Measurements from ENCODE around the gene SHFL. TPM values are rescaled to one million over a fixed set of nuclear protein-coding genes. Genes with fewer than 3 reads are reported as not detected.

SHFL gene
- total RNA-seq, 1 donor from 2014 or later, result 8.5 TPM

GRCh38 chr19:10084803-10085202, 1.3 kb upstream of the SHFL start:
- no peak for DNase-seq
- intact Hi-C loops (cut with DNase I), result no loop called here
- ATAC-seq (ENCODE audit: poor library complexity), result no peak

- intact Hi-C loops (cut with DNase I), result no loop called here
- ATAC-seq (ENCODE audit: poor library complexity), result peak; percentile 10
- DNase-seq, result no peak
Measured at GRCh38 chr19:10086591-10087192, 575 bp downstream of the SHFL start.

GRCh38 chr19:10087296-10088061, 1.4 kb downstream of the SHFL start:
- ATAC-seq (ENCODE audit: poor library complexity) (no peak), DNase-seq (no peak)
- intact Hi-C loops (cut with DNase I), result no loop called here

GRCh38 chr19:10088949-10089554, 2.9 kb downstream of the SHFL start:
- no peak for ATAC-seq (ENCODE audit: poor library complexity)
- intact Hi-C loops (cut with DNase I), result no loop called here
- no peak for DNase-seq

GRCh38 chr19:10089801-10090375, 3.8 kb downstream of the SHFL start:
- ATAC-seq (ENCODE audit: poor library complexity) (no peak), DNase-seq (no peak)
- intact Hi-C loops (cut with DNase I), result no loop called here

GRCh38 chr19:10091370-10091687, 5.2 kb downstream of the SHFL start:
- DNase-seq (no peak), ATAC-seq (ENCODE audit: poor library complexity) (no peak)
- intact Hi-C loops (cut with DNase I), result no loop called here

GRCh38 chr19:10091895-10092641, 6.0 kb downstream of the SHFL start:
- ATAC-seq (ENCODE audit: poor library complexity) (no peak), DNase-seq (no peak)
- intact Hi-C loops (cut with DNase I), result no loop called here

- ATAC-seq (ENCODE audit: poor library complexity) (no peak), DNase-seq (no peak)
- intact Hi-C loops (cut with DNase I), result no loop called here
Measured at GRCh38 chr19:10092648-10093294, 6.7 kb downstream of the SHFL start.

- ATAC-seq (ENCODE audit: poor library complexity) (no peak), DNase-seq (no peak)
- intact Hi-C loops (cut with DNase I), result no loop called here
Measured at GRCh38 chr19:10093295-10094186, 7.4 kb downstream of the SHFL start.

GRCh38 chr19:10095622-10095947, 9.5 kb downstream of the SHFL start:
- intact Hi-C loops (cut with DNase I), result no loop called here

GRCh38 chr19:10095948-10096614, 10.0 kb downstream of the SHFL start:
- DNase-seq (peak; percentile 93), ATAC-seq (ENCODE audit: poor library complexity) (peak; percentile 95)
- intact Hi-C loops (cut with DNase I), result no loop called here

More at GRCh38 chr19:10095622-10095947, 9.5 kb downstream of the SHFL start:
- DNase-seq (no peak), ATAC-seq (ENCODE audit: poor library complexity) (no peak)

- peak; percentile 61 for DNase-seq
- intact Hi-C loops (cut with DNase I), result no loop called here
- no peak for ATAC-seq (ENCODE audit: poor library complexity)
Measured at GRCh38 chr19:10096615-10096963, 10.5 kb downstream of the SHFL start.

GRCh38 chr19:10100163-10100785, 14.2 kb downstream of the SHFL start:
- DNase-seq, result no peak
- intact Hi-C loops (cut with DNase I), result no loop called here
- no peak for ATAC-seq (ENCODE audit: poor library complexity)

- DNase-seq, result no peak
- intact Hi-C loops (cut with DNase I), result no loop called here
- no peak for ATAC-seq (ENCODE audit: poor library complexity)
Measured at GRCh38 chr19:10102787-10103236, 16.7 kb downstream of the SHFL start.

- no peak for DNase-seq
Measured at GRCh38 chr19:10104130-10104513, 18.0 kb downstream of the SHFL start.

GRCh38 chr19:10104665-10105508, 18.8 kb downstream of the SHFL start:
- ATAC-seq (ENCODE audit: poor library complexity), result no peak
- intact Hi-C loops (cut with DNase I), result no loop called here
- DNase-seq, result no peak

More at GRCh38 chr19:10104130-10104513, 18.0 kb downstream of the SHFL start:
- intact Hi-C loops (cut with DNase I), result no loop called here
- ATAC-seq (ENCODE audit: poor library complexity), result no peak

All from Right ventricle myocardium superior (tissue), 1 donor.